Breast epithelium (tissue), 3 donors: ENCODE data around the gene SNX6.

Source experiments
- POLR2A ChIP-seq: fragments of 450-650 bp; IDR thresholded peaks from one replicate; pipeline ENCODE4 v1.6.1; 2016; ENCODE audit warnings: antibody characterized with exemption, mild to moderate bottlenecking, moderate library complexity
- POLR2AphosphoS5 ChIP-seq, 3 donors: sonication (generic); formaldehyde crosslinking; IDR thresholded peaks; one replicate each; pipeline ENCODE4 v1.6.1; 2017; ENCODE audit warnings: antibody characterized with exemption in 3 of 3
- TF ChIP-seq, protein P1 (sequence below), 3 donors: fragments of 450-650 bp; IDR thresholded peaks; one replicate each; pipeline ENCODE4 v1.5.1; 2016 to 2017; ENCODE audit warnings: antibody characterized with exemption in 3 of 3, mild to moderate bottlenecking in 3 of 3, moderate library complexity in 3 of 3

DNA sequence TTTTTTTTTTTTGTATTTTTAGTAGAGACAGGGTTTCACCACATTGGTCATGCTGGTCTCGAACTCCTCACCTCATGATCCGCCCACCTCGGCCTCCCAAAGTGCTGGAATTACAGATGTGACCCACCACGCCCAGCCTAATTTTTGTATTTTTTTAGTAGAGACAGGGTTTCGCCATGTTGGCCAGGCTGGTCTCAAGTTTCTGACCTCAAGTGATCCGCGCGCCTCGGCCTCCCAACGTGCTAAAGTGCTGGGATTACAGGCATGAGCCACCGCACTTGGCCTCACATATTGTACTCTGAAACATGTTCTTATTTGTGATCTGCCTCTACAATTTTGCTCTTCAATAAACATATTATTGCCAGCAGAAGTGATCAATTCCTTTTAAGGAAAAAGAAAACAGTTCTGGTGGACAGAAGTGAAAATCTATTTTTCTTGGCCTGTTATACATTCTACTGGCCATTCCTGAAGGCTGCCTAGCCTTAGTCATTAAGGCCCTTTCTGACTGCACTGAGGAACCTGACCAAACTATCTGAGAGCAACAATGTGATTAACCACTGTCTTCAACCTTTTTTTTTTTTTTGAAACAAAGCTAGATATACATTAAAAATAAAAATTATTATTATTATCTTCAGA lies 36.1 kb downstream of the SNX6 start:
- TF ChIP-seq, protein P1, sequence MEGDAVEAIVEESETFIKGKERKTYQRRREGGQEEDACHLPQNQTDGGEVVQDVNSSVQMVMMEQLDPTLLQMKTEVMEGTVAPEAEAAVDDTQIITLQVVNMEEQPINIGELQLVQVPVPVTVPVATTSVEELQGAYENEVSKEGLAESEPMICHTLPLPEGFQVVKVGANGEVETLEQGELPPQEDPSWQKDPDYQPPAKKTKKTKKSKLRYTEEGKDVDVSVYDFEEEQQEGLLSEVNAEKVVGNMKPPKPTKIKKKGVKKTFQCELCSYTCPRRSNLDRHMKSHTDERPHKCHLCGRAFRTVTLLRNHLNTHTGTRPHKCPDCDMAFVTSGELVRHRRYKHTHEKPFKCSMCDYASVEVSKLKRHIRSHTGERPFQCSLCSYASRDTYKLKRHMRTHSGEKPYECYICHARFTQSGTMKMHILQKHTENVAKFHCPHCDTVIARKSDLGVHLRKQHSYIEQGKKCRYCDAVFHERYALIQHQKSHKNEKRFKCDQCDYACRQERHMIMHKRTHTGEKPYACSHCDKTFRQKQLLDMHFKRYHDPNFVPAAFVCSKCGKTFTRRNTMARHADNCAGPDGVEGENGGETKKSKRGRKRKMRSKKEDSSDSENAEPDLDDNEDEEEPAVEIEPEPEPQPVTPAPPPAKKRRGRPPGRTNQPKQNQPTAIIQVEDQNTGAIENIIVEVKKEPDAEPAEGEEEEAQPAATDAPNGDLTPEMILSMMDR (IDR thresholded peaks at IDR 0.05): no peak
- no peak for TF ChIP-seq POLR2A
- no peak for TF ChIP-seq POLR2AphosphoS5 (IDR thresholded peaks at IDR 0.05)
